HUES48 (cell line): ENCODE results near the gene OR2T2.
"Not testable (repeated sequence)": the region's sequence is repeated elsewhere in the genome, so short reads cannot be mapped to it uniquely, and the experiment has no call there.

Experiments used
- H3K27ac ChIP-seq: one replicate; pipeline ENCODE4 v1.7.0; 2013; ENCODE audit warnings: low read depth, low read length, inconsistent platforms
- H3K27me3 ChIP-seq: 2 replicates; pipeline ENCODE4 v1.6.1; 2013; ENCODE audit warnings: mild to moderate bottlenecking, low read length; ENCODE audit not compliant: control insufficient read depth, insufficient read depth
- H3K36me3 ChIP-seq: 2 replicates; pipeline ENCODE4 v1.6.1; 2013; ENCODE audit warnings: low read length; ENCODE audit not compliant: control insufficient read depth, insufficient read depth
- H3K4me1 ChIP-seq: 2 replicates; pipeline ENCODE4 v1.6.1; 2013; ENCODE audit warnings: mild to moderate bottlenecking, low read length; ENCODE audit not compliant: control insufficient read depth, insufficient read depth
- H3K4me3 ChIP-seq: 2 replicates; pipeline ENCODE4 v1.5.1; 2013; ENCODE audit warnings: mild to moderate bottlenecking, low read depth, low read length
- H3K9ac ChIP-seq: 2 replicates; pipeline ENCODE4 v1.6.1; 2013; ENCODE audit warnings: mild to moderate bottlenecking, low read depth, low read length, moderate library complexity
- H3K9me3 ChIP-seq: 2 replicates; pipeline ENCODE4 v1.6.1; 2013; ENCODE audit warnings: low read length; ENCODE audit not compliant: control insufficient read depth, insufficient read depth

OR2T2 gene

DNA sequence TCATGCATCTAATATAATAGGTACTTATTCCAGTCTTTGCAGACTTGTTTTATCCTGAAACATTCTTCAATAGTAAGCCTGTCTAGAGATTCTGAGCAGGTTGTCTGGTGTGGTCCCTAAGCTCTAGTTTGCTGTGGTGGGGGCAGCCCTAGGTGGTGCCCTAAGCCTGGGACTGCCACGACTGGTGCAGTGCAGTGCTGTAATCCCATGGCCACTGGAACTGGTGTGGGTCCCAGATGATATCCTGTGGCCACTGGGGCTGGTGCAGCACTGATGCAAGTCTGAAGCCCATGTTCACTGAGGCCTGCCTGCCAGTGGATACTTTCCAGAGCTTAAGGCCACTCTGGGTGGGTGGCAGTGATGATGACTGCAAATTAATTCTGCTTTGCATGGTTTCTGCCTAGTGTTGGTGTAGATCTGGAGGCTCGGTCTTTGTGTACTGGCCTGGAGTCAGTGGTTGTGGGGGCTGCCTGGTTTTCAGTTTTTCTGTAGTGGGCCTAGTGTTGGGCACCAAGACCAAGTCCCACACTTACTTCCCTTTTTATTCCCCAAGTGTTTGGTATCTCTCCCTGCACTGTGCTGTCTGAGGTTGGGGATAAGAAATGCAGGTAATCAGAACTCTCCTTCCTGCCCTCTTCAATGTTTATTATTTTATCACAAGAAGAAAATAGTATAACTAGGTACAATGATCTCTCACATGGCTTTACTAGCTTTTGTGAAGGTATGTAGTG, 55.0 kb downstream of the OR2T2 start:
- not testable (repeated sequence) for H3K9ac ChIP-seq, H3K4me3 ChIP-seq, H3K27me3 ChIP-seq, H3K36me3 ChIP-seq, H3K27ac ChIP-seq, H3K9me3 ChIP-seq, H3K4me1 ChIP-seq
